Measurements from ENCODE around the gene GMDS. TPM values are rescaled to one million over a fixed set of nuclear protein-coding genes. Genes with fewer than 3 reads are reported as not detected.

The GMDS gene
- total and polyA plus RNA-seq, 2 experiments from 2014 or later: 30.1 to 36.5 TPM

DNA sequence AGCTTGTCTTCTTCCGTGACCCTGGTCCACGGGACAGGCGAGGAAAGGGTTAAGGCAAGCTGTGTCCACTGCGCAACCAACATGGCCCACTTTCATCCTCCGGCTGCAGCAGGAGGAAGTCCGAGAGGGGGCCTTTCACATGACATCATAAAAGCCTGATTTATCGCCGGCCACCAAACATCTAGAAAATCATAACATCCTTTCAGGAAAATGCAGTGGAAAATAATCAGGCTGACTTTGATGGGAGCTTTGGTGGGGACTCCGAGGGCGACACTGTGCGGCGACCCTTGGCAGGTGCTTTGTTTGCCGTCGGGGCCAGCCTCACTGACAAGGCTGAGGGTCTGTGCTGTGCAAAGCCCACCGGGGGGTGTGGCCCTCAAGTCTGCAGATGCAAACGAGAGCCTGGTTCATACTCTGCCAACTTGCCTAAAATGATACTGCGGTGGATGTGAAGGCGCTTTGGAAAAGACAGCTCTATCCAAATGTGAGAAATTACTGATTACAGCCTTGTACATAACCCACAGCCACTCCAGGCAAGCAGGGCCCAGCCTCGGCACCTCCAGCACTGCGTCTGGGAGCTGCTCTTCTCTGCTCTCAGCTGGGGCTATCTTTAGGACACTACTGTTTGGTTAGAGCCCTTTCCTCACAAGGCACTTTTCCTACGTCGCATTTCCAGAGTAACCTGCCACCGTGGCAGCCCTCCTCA lies 609.9 kb downstream of the GMDS start:
- ATAC-seq (no peak), DNase-seq (ENCODE audit: low spot score) (no peak)
- Mint-ChIP-seq H3K4me1 (peaks cover 5% of the 10 kb centered on the region; the same call in 1 of the 3 replicates), H3K27ac (no peak overlapping the region), H3K4me3 (no peak overlapping the region), H3K9me3 (no peaks in the 10 kb centered on the region; the same call in 2 of the 3 replicates), H3K36me3 (ENCODE audit: low read depth) (no peaks in the 10 kb centered on the region; the same call in 2 of the 3 replicates), H3K27me3 (ENCODE audit: insufficient read depth, low read depth, poor library complexity) (peaks cover 15% of the 10 kb centered on the region)
- no peak overlapping the region for H2AFZ ChIP-seq
- H3K27me3 ChIP-seq (ENCODE audit: insufficient read depth): no peaks in the 10 kb centered on the region
- H4K20me1 ChIP-seq (replicated peaks; ENCODE audit: insufficient read depth): no peaks in the 10 kb centered on the region
- TF ChIP-seq ZNF114 (CRISPR knock-in tag; IDR thresholded peaks at IDR 0.05): no peak
- no peak for TF ChIP-seq EZH2 (IDR thresholded peaks at IDR 0.05; ENCODE audit: low read depth, unreplicated experiment)
- TF ChIP-seq, protein P1, sequence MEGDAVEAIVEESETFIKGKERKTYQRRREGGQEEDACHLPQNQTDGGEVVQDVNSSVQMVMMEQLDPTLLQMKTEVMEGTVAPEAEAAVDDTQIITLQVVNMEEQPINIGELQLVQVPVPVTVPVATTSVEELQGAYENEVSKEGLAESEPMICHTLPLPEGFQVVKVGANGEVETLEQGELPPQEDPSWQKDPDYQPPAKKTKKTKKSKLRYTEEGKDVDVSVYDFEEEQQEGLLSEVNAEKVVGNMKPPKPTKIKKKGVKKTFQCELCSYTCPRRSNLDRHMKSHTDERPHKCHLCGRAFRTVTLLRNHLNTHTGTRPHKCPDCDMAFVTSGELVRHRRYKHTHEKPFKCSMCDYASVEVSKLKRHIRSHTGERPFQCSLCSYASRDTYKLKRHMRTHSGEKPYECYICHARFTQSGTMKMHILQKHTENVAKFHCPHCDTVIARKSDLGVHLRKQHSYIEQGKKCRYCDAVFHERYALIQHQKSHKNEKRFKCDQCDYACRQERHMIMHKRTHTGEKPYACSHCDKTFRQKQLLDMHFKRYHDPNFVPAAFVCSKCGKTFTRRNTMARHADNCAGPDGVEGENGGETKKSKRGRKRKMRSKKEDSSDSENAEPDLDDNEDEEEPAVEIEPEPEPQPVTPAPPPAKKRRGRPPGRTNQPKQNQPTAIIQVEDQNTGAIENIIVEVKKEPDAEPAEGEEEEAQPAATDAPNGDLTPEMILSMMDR (conservative IDR thresholded peaks at IDR 0.05; ENCODE audit: low read depth in 2 of 2): no peak
- no peak for TF ChIP-seq EZH2phosphoT487 (IDR thresholded peaks at IDR 0.05; ENCODE audit: unreplicated experiment)
- no peak for TF ChIP-seq ZNF331 (CRISPR knock-in tag; IDR thresholded peaks at IDR 0.05; ENCODE audit: low read depth)
- no peak for TF ChIP-seq JUNB (IDR thresholded peaks at IDR 0.05; ENCODE audit: unreplicated experiment)
- no peak for TF ChIP-seq POLR2AphosphoS5 (IDR thresholded peaks at IDR 0.05; ENCODE audit: low read depth)
- TF ChIP-seq STAT1 (IDR thresholded peaks at IDR 0.05; ENCODE audit: unreplicated experiment): no peak
- no peak for TF ChIP-seq CREB1 (CRISPR knock-in tag; IDR thresholded peaks at IDR 0.05; ENCODE audit: low read depth)
- TF ChIP-seq, protein P2, sequence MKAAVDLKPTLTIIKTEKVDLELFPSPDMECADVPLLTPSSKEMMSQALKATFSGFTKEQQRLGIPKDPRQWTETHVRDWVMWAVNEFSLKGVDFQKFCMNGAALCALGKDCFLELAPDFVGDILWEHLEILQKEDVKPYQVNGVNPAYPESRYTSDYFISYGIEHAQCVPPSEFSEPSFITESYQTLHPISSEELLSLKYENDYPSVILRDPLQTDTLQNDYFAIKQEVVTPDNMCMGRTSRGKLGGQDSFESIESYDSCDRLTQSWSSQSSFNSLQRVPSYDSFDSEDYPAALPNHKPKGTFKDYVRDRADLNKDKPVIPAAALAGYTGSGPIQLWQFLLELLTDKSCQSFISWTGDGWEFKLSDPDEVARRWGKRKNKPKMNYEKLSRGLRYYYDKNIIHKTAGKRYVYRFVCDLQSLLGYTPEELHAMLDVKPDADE (IDR thresholded peaks at IDR 0.05): no peak
- no peak for TF ChIP-seq NANOG (IDR thresholded peaks at IDR 0.05; ENCODE audit: borderline replicate concordance)
- TF ChIP-seq, protein P3, sequence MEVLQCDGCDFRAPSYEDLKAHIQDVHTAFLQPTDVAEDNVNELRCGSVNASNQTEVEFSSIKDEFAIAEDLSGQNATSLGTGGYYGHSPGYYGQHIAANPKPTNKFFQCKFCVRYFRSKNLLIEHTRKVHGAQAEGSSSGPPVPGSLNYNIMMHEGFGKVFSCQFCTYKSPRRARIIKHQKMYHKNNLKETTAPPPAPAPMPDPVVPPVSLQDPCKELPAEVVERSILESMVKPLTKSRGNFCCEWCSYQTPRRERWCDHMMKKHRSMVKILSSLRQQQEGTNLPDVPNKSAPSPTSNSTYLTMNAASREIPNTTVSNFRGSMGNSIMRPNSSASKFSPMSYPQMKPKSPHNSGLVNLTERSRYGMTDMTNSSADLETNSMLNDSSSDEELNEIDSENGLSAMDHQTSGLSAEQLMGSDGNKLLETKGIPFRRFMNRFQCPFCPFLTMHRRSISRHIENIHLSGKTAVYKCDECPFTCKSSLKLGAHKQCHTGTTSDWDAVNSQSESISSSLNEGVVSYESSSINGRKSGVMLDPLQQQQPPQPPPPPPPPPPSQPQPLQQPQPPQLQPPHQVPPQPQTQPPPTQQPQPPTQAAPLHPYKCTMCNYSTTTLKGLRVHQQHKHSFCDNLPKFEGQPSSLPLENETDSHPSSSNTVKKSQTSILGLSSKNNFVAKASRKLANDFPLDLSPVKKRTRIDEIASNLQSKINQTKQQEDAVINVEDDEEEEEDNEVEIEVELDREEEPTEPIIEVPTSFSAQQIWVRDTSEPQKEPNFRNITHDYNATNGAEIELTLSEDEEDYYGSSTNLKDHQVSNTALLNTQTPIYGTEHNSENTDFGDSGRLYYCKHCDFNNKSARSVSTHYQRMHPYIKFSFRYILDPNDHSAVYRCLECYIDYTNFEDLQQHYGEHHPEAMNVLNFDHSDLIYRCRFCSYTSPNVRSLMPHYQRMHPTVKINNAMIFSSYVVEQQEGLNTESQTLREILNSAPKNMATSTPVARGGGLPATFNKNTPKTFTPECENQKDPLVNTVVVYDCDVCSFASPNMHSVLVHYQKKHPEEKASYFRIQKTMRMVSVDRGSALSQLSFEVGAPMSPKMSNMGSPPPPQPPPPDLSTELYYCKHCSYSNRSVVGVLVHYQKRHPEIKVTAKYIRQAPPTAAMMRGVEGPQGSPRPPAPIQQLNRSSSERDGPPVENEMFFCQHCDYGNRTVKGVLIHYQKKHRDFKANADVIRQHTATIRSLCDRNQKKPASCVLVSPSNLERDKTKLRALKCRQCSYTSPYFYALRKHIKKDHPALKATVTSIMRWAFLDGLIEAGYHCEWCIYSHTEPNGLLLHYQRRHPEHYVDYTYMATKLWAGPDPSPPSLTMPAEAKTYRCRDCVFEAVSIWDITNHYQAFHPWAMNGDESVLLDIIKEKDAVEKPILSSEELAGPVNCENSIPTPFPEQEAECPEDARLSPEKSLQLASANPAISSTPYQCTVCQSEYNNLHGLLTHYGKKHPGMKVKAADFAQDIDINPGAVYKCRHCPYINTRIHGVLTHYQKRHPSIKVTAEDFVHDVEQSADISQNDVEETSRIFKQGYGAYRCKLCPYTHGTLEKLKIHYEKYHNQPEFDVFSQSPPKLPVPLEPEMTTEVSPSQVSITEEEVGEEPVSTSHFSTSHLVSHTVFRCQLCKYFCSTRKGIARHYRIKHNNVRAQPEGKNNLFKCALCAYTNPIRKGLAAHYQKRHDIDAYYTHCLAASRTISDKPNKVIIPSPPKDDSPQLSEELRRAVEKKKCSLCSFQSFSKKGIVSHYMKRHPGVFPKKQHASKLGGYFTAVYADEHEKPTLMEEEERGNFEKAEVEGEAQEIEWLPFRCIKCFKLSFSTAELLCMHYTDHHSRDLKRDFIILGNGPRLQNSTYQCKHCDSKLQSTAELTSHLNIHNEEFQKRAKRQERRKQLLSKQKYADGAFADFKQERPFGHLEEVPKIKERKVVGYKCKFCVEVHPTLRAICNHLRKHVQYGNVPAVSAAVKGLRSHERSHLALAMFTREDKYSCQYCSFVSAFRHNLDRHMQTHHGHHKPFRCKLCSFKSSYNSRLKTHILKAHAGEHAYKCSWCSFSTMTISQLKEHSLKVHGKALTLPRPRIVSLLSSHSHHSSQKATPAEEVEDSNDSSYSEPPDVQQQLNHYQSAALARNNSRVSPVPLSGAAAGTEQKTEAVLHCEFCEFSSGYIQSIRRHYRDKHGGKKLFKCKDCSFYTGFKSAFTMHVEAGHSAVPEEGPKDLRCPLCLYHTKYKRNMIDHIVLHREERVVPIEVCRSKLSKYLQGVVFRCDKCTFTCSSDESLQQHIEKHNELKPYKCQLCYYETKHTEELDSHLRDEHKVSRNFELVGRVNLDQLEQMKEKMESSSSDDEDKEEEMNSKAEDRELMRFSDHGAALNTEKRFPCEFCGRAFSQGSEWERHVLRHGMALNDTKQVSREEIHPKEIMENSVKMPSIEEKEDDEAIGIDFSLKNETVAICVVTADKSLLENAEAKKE (CRISPR knock-in tag; IDR thresholded peaks at IDR 0.05): no peak
- TF ChIP-seq, protein P4, sequence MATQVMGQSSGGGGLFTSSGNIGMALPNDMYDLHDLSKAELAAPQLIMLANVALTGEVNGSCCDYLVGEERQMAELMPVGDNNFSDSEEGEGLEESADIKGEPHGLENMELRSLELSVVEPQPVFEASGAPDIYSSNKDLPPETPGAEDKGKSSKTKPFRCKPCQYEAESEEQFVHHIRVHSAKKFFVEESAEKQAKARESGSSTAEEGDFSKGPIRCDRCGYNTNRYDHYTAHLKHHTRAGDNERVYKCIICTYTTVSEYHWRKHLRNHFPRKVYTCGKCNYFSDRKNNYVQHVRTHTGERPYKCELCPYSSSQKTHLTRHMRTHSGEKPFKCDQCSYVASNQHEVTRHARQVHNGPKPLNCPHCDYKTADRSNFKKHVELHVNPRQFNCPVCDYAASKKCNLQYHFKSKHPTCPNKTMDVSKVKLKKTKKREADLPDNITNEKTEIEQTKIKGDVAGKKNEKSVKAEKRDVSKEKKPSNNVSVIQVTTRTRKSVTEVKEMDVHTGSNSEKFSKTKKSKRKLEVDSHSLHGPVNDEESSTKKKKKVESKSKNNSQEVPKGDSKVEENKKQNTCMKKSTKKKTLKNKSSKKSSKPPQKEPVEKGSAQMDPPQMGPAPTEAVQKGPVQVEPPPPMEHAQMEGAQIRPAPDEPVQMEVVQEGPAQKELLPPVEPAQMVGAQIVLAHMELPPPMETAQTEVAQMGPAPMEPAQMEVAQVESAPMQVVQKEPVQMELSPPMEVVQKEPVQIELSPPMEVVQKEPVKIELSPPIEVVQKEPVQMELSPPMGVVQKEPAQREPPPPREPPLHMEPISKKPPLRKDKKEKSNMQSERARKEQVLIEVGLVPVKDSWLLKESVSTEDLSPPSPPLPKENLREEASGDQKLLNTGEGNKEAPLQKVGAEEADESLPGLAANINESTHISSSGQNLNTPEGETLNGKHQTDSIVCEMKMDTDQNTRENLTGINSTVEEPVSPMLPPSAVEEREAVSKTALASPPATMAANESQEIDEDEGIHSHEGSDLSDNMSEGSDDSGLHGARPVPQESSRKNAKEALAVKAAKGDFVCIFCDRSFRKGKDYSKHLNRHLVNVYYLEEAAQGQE (IDR thresholded peaks at IDR 0.05; ENCODE audit: unreplicated experiment): no peak
- no peaks in the 10 kb centered on the region for H3K4me1 ChIP-seq (ENCODE audit: insufficient read depth)
- no peak overlapping the region for H3K4me2 ChIP-seq
- no peaks in the 10 kb centered on the region for H3K36me3 ChIP-seq (ENCODE audit: insufficient read depth)
- H3K9me2 ChIP-seq (ENCODE audit: insufficient read depth): no peaks in the 10 kb centered on the region
- no peak overlapping the region for H3K4me3 ChIP-seq
- H3K27ac ChIP-seq (ENCODE audit: low read depth): no peak overlapping the region
- no peaks in the 10 kb centered on the region for H3F3A ChIP-seq (replicated peaks; ENCODE audit: low read depth)
- no peaks in the 10 kb centered on the region for H3K79me2 ChIP-seq (replicated peaks; ENCODE audit: insufficient read depth)
